OCI-LY3 (cell line): ENCODE measurements around the gene PLCB4.

ENCODE experiments used
- H2AFZ ChIP-seq: fragments of 200-600, 300-600 bp; shearing (Covaris generic); 2 replicates; pipeline ENCODE4 v1.6.0; 2014; ENCODE audit warnings: antibody characterized with exemption, low read depth, low read length
- H3K27ac ChIP-seq: fragments of 200-600, 300-600 bp; sonication (generic); 2 replicates; pipeline ENCODE4 v1.5.1; 2014; ENCODE audit warnings: mild to moderate bottlenecking, low read length, moderate library complexity, mixed read lengths
- H3K27me3 ChIP-seq: fragments of 200-600, 300-600 bp; sonication (generic); 2 replicates; pipeline ENCODE4 v1.6.1; 2014; ENCODE audit warnings: low read depth, low read length, mixed read lengths
- H3K36me3 ChIP-seq: fragments of 200-600, 300-600 bp; sonication (generic); replicated peaks from 2 replicates; pipeline ENCODE3; 2014; ENCODE audit warnings: low read depth, low read length, mixed read lengths
- H3K4me1 ChIP-seq: fragments of 300-600, 200-600 bp; sonication (generic); 2 replicates; pipeline ENCODE4 v1.6.1; 2014; ENCODE audit warnings: low read length, mixed read lengths
- H3K4me2 ChIP-seq: fragments of 200-600, 300-600 bp; sonication (generic); 2 replicates; pipeline ENCODE4 v1.6.1; 2014; ENCODE audit warnings: low read length, mixed read lengths
- H3K4me3 ChIP-seq: fragments of 300-600, 200-600 bp; sonication (generic); 2 replicates; pipeline ENCODE4 v1.5.1; 2014; ENCODE audit warnings: antibody characterized with exemption, mild to moderate bottlenecking, low read length, moderate library complexity
- H3K79me2 ChIP-seq: fragments of 300-600, 200-600 bp; shearing (Covaris generic); 2 replicates; pipeline ENCODE4 v1.6.1; 2014; ENCODE audit warnings: mild to moderate bottlenecking, low read length, mixed read lengths
- H3K9ac ChIP-seq: fragments of 300-600, 200-600 bp; shearing (Covaris generic); 2 replicates; pipeline ENCODE4 v1.6.0; 2014; ENCODE audit warnings: mild to moderate bottlenecking, low read length, moderate library complexity
- H3K9me3 ChIP-seq: fragments of 200-600, 300-600 bp; shearing (Covaris generic); 2 replicates; pipeline ENCODE4 v1.6.1; 2014; ENCODE audit warnings: low read length, mixed read lengths; ENCODE audit not compliant: insufficient read depth
- H4K20me1 ChIP-seq: fragments of 200-600, 300-600 bp; sonication (generic); 2 replicates; pipeline ENCODE4 v1.6.1; 2016; ENCODE audit warnings: low read length, mixed read lengths; ENCODE audit not compliant: insufficient read depth
- EZH2phosphoT487 ChIP-seq: fragments of 200-600 bp; shearing (Covaris generic); IDR thresholded peaks from 2 replicates; pipeline ENCODE4 v1.6.1; 2018; ENCODE audit warnings: antibody characterized with exemption, mixed run types, low read depth
- TF ChIP-seq, protein P1 (sequence below): fragments of 200-600, 300-600 bp; sonication (generic); IDR thresholded peaks from 2 replicates; pipeline ENCODE4 v1.5.1; 2014; ENCODE audit warnings: antibody characterized with exemption, low read length, low read depth

The PLCB4 gene

DNA sequence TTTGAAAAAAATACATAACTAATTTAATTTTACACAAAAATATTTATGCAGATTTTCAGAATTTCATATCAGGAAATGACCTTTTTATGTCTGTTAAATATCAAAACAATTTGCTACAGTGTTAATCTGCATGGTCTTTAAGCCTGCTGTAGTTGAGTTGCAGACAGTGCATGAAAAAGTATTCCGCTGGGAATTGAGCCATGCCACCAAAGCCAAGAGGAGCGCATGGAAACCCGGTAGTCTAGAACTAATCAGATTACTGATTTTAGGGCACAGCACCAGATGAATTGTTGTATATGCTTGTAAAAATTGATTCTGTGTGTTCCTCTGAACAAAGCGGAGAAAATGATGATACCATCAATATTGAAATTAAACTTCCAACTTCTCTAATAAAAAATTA is 411.2 kb downstream of the PLCB4 start:
- Histone ChIP-seq H3K4me3 (no peak overlapping the region), H3K27ac (no peak overlapping the region), H4K20me1 (no peaks in the 10 kb centered on the region), H3K36me3 (no peaks in the 10 kb centered on the region), H3K4me2 (no peak overlapping the region), H3K4me1 (peaks cover 12% of the 10 kb centered on the region), H3K9ac (no peak overlapping the region), H3K9me3 (no peaks in the 10 kb centered on the region), H3K27me3 (peaks cover 72% of the 10 kb centered on the region), H3K79me2 (no peaks in the 10 kb centered on the region), H2AFZ (no peak overlapping the region)
- TF ChIP-seq EZH2phosphoT487: no peak
- TF ChIP-seq, protein P1, sequence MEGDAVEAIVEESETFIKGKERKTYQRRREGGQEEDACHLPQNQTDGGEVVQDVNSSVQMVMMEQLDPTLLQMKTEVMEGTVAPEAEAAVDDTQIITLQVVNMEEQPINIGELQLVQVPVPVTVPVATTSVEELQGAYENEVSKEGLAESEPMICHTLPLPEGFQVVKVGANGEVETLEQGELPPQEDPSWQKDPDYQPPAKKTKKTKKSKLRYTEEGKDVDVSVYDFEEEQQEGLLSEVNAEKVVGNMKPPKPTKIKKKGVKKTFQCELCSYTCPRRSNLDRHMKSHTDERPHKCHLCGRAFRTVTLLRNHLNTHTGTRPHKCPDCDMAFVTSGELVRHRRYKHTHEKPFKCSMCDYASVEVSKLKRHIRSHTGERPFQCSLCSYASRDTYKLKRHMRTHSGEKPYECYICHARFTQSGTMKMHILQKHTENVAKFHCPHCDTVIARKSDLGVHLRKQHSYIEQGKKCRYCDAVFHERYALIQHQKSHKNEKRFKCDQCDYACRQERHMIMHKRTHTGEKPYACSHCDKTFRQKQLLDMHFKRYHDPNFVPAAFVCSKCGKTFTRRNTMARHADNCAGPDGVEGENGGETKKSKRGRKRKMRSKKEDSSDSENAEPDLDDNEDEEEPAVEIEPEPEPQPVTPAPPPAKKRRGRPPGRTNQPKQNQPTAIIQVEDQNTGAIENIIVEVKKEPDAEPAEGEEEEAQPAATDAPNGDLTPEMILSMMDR: no peak

DNA sequence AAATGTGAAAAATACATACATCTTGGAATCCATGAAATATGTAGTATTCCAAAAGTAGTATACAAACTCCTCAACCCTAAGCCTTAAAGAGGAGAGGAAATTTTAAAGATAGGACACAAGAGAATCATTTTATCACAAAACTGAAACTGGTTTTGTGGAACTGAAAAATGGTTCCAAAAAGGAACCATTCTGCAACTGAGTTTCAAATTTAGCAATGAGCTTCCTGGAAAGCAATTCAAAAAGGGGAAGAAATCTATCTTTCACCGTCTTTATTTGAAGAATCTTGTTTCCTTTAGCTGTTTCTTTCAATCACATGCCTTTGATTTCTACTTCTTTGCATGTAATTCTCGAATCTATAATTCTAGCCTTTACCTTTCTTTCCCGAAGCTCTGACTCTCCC is 413.3 kb downstream of the PLCB4 start:
- Histone ChIP-seq H3K36me3 (no peaks in the 10 kb centered on the region), H2AFZ (no peak overlapping the region), H3K27ac (no peak overlapping the region), H3K4me1 (peaks cover 12% of the 10 kb centered on the region), H3K9ac (no peak overlapping the region), H3K4me2 (0 out of 2 replicates have a peak overlapping the region, but pooled peaks have one; percentile 2), H3K9me3 (no peaks in the 10 kb centered on the region), H3K79me2 (no peaks in the 10 kb centered on the region), H4K20me1 (no peaks in the 10 kb centered on the region), H3K27me3 (peaks cover 61% of the 10 kb centered on the region), H3K4me3 (no peak overlapping the region)
- TF ChIP-seq, protein P1: no peak
- no peak for TF ChIP-seq EZH2phosphoT487

DNA sequence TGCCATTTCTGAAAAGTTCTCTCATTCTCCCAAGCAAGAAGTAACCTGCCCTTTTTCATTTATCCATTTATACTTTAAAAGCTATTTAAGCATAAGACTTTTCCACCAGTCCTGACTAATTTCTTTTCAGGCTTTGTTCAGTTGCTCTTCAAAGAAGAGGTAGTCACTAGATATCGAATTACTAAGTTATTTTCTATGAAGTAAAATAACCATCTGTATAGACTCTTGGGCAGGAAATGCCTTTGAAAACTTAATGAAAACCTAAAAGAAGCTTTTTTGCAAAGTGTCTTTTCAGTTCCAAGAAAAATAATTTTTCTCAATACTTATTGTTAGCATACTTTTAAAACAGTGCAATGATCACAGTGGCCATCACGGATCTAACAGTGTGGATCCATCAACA is 414.2 kb downstream of the PLCB4 start:
- no peaks in the 10 kb centered on the region for H3K9me3 ChIP-seq
- no peak overlapping the region for H3K27ac ChIP-seq
- H3K4me3 ChIP-seq: no peak overlapping the region
- H3K4me1 ChIP-seq: peaks cover 12% of the 10 kb centered on the region
- no peak overlapping the region for H3K9ac ChIP-seq
- H3K27me3 ChIP-seq: peaks cover 53% of the 10 kb centered on the region
- no peaks in the 10 kb centered on the region for H4K20me1 ChIP-seq
- TF ChIP-seq, protein P1: no peak
- no peak for TF ChIP-seq EZH2phosphoT487
- H3K36me3 ChIP-seq: no peaks in the 10 kb centered on the region
- no peaks in the 10 kb centered on the region for H3K79me2 ChIP-seq
- no peak overlapping the region for H2AFZ ChIP-seq
- no peak overlapping the region for H3K4me2 ChIP-seq

DNA sequence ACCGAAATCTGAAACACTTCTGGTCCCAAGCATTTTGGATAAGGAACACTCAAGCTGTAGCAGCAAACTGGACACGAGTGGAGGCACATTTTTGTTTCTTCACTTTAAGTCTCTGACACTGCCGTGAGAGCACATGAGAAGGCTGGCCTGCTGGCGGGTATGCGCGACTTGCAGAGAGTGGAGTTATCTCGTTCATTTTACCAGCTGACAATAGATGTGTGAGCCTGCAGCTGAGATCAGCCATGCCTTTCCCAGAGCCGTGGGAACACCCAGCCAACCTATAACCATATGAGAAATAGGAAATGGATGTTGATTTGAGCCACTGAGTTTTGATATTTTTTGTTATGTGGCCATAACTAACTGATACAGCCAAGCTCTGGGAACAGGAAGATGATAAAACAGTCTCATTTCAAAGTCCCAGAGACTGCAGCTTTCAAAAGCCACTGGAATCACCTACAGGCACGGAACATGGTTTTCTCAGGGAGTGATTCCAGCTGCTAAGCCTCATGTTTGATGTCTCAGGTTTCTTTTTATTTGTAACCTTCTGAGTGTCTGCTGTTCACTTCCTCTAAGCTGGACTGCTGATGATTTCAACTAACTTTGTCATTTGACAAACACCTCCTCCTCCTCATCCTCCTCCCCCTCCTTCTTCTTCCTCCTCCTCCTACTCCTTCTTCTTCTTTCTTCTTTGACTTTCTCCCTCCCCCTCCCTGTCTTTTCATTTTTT is 416.9 kb downstream of the PLCB4 start:
- no peak overlapping the region for H3K27ac ChIP-seq
- no peak overlapping the region for H3K4me3 ChIP-seq
- H4K20me1 ChIP-seq: no peaks in the 10 kb centered on the region
- no peak overlapping the region for H3K9ac ChIP-seq
- H3K9me3 ChIP-seq: no peaks in the 10 kb centered on the region; the same call in 1 of the 2 replicates
- no peaks in the 10 kb centered on the region for H3K36me3 ChIP-seq
- TF ChIP-seq, protein P1: no peak
- H2AFZ ChIP-seq: no peak overlapping the region
- no peaks in the 10 kb centered on the region for H3K79me2 ChIP-seq
- no peak overlapping the region for H3K4me2 ChIP-seq
- peaks cover 16% of the 10 kb centered on the region for H3K4me1 ChIP-seq
- peaks cover 51% of the 10 kb centered on the region for H3K27me3 ChIP-seq
